ENCODE measurements around the gene RAN.
"Not testable (repeated sequence)": the region's sequence is repeated elsewhere in the genome, so short reads cannot be mapped to it uniquely, and the experiment has no call there.

RAN gene

DNA sequence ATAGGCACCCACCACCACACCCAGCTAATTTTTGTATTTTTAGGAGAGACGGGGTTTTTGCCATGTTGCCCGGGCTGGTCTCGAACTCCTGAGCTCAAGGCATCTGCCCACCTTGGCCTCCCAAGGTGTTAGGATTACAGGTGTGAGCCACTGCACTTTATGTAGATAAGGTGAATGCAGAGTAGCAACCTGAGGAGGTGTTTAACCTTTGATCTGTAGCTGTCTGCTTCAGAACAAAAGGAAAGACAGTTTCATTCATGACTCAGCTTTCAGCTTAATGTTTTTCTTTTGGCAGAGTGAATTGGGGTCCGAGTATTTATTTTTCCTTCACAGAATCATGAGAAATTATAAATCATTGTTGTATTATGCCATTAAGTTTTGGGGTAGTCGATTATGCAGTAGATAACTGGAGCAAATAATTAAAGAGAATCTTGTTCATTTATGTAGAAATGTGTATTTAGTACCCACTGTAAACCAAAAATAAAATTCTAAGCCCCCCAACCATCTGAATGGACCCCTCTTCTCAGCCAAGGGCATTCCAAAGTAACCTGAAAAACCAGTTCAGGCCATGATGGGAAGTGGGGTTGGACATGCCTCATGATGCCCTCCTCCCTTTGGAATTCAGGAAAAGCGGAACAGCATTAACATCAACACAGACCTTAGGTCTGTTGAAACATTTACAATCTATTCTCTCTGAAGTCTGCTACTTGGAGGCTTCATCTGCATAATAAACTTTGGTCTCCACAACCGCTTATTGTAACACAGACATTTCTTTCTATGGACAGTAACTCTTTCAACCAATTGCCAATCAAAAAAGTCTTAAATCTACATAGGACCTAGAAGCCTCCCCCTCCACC is 22.1 kb upstream of the RAN start:
- no peak for DNase-seq

DNA sequence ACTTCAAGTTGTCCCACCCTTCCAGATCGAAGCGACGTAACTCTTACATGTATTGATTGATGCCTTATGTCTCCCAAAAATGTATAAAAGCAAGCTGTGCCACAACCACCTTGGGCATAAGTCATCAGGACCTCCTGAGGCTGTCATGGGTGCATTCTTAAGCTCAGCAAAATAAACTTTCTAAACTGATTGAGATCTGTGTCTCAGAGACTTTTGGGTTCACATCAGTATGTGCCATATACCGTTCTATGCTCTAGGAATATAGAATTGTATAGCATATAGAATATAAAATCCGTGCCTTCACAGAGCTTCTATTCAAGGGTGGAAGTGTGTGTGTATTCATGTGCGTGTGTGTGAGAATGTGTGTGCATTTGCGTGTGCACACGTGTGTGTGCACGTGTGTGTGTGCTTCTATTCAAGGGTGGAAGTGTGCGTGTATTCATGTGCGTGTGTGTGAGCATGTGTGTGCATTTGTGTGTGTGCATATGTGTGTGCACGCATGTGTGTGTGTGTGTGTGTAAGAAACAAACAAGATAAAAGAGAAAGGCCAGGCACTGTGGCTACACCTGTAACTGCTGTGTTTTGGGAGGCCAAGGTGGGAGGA is 21.3 kb upstream of the RAN start:
- DNase-seq = no peak

DNA sequence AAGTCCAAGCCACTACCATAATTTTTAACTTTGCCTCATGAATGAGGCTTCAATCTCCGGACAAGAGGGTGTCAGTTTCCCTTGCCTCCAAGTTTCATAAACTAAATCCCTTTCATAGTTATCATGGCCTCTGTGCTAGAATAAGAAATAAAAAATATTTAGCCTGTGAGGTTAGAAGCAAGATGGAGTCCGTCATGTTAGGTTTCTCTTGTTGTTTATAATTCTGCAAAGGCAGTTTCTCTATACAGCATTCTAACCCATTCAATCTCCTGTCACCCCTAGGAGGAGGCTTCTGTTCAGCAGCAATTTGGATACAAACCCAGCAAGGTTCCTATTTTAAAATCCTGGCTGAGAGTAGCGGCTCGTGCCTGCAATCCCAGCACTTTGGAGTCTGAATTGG is 15.8 kb upstream of the RAN start:
- DNase-seq = no peak

DNA sequence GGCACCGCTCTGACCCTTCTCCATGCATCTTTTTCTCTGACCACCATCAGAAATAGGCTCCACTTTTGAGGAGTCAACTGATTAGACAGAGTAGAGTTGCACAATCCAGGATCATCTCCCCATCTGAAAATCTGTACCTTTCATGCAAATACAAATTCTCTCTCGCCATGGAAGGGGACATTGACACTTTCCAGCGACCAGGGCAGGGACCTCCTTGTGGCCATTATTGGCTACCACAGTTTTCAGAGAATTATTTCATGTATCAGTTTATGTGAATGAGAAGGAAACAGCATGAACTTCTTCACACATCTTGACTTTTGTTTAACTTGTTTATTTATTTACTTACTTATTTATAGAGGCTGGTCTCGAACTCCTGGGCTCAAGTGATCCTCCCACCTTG is 13.8 kb upstream of the RAN start:
- no peak for DNase-seq

- DNase-seq = no peak
Observed at GRCh38 chr12:130859161-130859560, 12.7 kb upstream of the RAN start.

GRCh38 chr12:130860311-130860710 is 11.6 kb upstream of the RAN start:
- no peak for DNase-seq

DNA sequence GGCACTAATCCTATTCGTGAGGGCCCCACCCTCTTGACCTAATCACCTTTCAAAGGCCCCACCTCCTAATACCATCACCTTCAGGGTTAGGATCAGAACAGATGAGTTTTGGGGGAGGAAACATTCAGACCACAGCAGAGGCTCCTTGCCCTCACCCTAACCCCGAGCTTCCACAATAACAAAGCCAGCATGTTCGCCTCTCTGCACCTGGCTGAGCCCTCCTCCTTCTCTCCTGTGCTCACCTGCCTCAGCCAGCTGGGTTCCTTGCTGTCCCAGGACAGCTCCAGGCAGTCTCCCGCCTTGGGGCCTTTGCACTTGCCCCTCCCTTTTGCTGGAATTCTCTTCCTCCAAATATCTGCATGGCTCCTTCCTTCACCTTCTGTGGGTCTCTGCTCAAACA is 9.7 kb upstream of the RAN start:
- no peak for DNase-seq

DNA sequence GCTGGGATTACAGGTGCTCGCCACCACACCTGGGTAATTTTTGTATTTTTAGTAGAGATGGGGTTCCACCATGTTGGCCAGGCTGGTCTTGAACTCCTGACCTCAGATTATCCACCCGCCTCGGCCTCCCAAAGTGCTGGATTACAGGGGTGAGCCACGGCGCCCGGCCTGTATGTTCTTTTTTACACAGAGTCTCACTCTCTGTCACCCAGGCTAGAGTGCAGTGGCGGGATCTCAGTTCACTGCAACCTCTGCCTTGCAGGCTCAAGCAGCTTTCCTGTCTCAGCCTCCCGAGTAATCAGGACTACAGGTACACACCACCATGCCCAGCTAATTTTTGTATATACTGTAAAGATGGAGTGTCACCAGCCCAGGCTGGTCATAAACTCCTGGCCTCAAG is 9.1 kb upstream of the RAN start:
- not testable (repeated sequence) for DNase-seq

- no peak for DNase-seq
Observed at GRCh38 chr12:130863298-130863697, 8.6 kb upstream of the RAN start.

DNA sequence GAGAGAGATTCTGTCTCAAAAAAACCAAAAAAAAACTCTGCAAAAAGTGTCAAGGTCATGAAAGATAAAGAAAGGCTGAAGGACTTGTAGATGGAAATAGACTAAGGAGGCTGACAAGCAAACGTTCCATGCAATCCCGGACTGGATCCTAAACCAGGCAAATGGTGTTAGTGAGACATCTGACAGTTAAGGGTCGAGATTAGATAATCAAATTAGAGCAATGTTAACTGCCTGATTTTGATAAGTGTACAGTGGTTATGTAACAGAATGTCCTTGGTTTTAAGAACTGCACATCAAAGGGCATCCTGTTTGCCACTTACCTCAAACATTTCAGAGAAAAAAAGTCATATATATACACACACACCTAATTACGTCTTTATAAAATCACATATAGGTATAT is 3.5 kb upstream of the RAN start:
- DNase-seq = no peak

GRCh38 chr12:130870442-130871285 is 1.2 kb upstream of the RAN start:
- no peak for DNase-seq

DNA sequence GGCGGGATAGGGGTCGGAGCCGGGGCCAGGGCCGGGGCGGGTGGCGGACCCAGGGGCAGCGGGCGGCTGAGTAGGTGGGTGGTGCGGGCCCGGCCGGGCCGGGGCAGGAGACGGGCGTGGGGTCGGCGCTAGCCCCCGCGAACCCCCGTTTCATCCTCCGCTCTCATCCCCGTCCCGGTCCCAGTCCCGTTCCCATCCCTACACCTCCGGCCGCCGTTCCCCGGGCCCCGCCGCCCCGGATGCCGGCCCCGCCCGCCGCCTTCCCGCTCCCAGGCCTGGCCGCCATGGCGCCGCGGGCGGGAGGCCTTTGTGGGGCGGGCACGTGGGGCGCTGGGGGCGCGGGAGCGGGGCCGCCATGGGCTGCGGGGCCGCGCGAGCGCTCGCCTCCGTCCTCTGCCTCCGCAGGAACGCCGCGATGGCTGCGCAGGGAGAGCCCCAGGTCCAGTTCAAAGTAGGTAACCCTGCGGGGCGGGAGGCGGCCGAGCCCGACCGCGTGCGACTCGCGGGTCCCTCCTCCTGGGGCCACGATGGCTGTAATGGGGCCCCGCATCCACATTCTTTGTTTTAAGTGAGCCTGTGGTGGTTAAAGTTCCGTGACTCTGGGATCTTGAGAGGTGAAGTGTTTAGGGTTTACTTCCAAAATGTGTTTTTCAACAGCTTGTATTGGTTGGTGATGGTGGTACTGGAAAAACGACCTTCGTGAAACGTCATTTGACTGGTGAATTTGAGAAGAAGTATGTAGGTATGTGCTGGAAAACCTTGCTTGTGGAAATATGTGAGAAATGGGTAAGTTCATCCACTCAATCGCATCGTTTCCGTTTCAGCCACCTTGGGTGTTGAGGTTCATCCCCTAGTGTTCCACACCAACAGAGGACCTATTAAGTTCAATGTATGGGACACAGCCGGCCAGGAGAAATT is 572 bp downstream of the RAN start:
- DNase-seq = no peak

DNA sequence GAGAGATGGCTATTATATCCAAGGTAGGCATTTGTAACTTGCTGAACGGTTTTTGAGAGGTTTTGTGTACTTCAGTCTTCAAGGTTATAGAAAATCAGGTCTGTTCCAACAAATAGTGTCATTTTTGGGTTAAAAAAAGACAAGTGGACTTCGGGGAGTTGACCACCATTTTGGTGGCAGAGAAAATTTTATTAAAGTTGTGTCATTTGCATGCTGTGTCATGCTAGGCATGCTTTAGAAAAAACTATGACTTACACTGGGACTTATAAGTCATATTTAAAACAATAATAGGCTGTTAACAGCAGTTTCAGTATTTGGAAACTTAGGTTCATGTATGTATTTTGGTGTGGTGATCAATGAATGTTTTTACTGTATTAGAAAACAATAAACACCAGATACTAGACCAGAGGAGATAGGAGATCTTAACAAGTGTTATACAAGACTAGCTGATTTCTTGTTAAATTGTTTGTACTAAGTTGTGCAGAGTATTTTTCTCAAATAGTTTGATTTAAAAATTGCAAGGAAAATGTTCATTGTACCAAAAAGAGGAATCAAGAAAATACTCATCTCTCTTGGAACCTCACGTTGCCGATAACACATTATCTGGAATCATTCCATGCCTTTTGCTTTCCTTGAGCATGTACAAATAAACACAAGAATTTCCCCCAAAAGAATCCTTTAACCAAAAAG is 1.4 kb downstream of the RAN start:
- DNase-seq = no peak

GRCh38 chr12:130873825-130874224 is 2.0 kb downstream of the RAN start:
- DNase-seq = no peak

- no peak for DNase-seq
Observed at GRCh38 chr12:130874696-130875095, 2.8 kb downstream of the RAN start.

DNA sequence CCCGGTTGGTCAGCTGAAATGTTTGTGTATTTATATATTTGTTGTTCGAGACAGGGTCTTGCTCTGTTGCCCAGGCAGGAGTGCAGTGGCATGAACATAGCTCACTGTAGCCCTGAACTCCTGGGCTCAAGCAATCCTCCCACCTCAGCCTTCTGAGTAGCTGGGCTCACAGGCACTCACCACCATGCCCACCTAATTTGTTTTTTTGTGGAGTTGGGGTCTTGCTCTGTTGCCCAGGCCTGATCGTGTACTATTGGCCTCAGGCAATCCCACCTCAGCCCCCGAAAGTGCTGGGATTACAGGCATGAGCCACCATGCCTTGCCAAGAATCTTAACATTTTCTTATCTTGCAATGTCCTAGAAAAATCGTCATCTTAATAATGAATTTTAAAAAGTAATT is 3.3 kb downstream of the RAN start:
- no peak for DNase-seq

- DNase-seq = not testable (repeated sequence)
Observed at GRCh38 chr12:130875708-130876107, 3.8 kb downstream of the RAN start.

DNA sequence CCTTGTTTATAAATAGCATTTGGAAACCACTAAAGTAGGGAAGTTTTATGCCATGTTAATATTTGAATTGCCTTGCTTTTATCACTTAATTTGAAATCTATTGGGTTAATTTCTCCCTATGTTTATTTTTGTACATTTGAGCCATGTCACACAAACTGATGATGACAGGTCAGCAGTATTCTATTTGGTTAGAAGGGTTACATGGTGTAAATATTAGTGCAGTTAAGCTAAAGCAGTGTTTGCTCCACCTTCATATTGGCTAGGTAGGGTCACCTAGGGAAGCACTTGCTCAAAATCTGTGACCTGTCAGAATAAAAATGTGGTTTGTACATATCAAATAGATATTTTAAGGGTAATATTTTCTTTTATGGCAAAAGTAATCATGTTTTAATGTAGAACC is 4.4 kb downstream of the RAN start:
- no peak for DNase-seq

GRCh38 chr12:130876758-130877157 is 4.9 kb downstream of the RAN start:
- no peak for DNase-seq

GRCh38 chr12:130877333-130877732 is 5.5 kb downstream of the RAN start:
- DNase-seq = no peak

DNA sequence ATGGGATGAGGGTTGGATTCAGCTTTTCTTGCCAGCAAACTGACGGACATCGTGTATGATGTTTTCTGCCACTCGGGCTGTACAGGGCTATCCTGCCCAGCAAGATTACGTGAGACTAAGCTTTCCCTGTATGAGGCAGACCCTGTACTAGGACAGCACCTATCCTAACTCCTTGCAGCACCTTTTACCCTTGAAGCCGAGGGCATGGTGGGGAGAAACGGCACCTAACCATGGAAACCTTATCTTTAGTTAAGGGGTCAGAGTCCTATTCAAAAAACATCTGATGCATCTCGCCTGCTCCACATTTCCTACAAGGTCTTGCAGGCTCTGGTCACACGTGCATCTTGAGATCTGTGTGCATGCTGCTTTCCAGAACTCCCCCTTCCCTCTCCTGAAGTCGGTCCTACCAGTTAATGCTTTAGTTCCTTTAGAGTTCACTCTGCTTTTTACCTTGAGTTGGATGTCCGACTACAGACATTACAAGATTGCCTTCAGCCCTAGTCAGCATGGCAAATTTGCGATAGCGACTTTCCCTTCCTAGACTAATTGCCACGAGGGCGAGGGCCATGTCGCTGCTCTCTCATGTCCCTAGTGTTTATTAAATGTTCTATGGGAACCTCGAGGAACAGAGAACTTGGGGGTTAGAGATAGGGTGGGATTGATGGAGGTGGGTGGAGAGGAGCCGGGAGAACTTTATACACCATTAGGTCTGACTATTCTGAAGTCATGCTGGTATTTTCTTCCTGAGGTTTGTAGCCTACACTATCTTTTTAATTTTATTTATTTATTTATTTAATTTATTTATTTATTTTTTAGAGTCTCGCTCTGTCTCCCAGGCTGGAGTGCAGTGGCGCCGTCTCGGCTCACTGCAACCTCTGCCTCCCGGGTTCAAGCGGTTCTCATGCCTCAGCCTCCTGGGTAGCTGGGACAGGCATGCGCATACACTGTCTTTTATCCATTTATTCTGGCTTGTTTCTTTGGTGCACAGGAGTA is 6.6 kb downstream of the RAN start:
- no peak for DNase-seq
